ENCODE data around the gene WNT6.
"Not testable (repeated sequence)": the region's sequence is repeated elsewhere in the genome, so short reads cannot be mapped to it uniquely, and the experiment has no call there.

Gene WNT6

DNA sequence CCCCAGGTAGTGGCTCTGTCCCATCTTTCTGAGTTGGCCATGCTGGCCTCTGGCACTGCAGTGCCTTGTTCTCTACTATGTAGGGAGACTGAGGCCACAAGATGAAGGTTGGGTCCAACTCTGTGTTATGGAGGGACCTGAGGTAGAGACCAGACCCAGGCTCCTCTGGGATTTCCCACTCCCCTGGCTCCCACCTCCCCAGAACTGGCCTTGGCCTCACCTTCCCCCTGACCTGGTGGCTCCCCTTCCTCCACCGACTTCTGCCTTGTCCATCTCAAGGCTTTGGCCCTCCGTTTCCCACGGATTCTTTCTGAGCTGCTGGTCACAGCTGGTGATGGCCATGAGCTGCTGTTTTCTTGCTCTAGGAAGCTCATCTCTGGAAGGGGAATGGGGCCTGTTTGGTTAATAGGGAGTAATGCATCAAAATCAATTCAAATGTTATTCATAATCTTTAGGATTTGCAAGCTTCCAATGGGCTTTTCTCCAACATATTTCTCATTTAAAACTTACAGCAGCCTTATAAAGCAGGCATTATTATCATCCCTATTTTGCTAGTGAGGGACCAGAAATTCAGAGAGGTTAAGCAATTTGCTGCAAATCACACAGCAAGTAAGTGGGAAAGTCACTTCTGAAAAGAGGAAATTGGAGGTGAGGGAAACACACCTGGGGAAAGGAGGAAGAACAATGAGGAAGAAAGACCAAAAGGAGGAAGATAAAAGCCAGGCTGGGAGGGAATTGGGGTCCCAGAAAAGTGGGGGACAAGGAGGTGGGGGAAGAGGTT is 28.9 kb upstream of the WNT6 start:
- no peak for DNase-seq

DNA sequence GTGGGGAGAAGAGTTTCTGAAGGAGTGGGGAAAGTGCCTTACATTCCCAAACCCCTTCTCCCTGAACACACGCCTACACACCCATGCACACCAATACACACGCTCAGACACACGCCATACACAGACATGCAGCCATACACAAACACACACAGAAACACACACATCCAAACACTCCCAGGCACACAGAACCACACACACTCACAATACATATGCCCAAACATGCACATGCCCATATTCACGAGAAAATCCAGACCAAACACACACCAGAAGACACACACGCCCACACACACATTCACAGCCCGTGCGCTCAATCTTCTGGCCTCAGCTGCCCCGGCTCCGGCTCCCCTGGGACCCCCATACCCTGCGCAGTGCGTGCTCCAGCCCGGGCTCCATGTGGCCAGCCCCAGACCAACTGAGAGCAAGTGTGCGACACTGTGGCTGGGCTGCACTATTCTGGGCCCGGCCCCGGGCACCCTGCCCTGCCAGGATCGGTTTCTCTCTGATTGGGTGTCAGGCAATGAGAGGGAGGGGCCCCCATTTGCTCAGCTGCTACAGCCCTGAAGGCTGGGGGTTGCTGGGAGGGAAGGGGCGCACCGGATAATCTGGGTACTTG is 28.1 kb upstream of the WNT6 start, which contains the start of gene PRKAG3:
PRKAG3 (minus strand) TSS at position 426 of the 613 bp plus-strand sequence.
- peak; percentile 71 for DNase-seq

- no peak for DNase-seq
These were observed 27.5 kb upstream of the WNT6 start for GRCh38 chr2:218832081-218832480.

DNA sequence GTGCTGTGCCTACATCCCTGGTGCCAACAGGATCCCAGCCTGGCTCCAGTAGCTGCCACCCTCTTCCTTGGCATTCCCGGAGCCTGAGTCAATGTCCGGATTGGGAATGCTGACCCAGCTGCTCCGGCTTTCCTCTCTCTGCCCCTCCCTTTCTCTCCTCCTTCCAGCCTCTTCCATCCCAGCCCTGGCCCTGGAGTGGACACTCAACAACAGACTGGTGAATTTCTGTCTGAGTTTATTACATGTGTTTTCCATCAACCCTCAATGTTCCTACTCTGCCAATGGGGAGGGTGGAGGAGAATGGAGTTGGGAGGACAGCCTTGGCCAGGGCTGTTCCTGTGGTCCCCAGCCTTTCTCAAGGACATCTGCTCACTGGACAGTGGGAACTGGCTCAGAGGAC is 27.1 kb upstream of the WNT6 start:
- peak; percentile 58 for DNase-seq

DNA sequence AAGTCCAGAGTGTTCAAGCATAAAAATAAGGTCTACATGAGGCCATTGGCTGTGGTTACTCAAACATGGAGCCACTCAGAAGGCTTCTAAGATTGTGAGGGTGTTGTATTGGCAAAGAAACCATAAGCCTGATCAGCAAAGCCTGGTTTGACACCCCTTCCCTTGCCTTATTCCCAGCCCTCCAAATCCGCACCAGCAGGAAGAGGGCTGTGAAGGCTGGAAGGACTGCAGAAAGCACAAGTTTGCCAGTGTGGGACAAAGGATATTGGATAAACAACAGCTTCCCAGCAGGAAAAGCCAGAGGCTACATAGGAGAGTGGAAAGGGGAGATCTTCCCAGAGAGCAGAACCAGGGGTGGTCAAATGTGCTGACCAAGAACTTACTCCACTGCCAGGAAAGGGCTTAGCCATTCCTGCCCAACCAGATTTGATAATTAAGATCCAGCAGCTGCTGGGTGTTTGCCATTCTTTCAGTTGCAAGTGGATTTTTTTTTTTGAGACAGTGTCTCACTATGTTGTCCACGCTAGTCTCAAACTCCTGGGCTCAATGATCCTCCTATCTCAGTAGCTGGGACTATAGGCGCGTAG is 26.5 kb upstream of the WNT6 start:
- no peak for DNase-seq

DNA sequence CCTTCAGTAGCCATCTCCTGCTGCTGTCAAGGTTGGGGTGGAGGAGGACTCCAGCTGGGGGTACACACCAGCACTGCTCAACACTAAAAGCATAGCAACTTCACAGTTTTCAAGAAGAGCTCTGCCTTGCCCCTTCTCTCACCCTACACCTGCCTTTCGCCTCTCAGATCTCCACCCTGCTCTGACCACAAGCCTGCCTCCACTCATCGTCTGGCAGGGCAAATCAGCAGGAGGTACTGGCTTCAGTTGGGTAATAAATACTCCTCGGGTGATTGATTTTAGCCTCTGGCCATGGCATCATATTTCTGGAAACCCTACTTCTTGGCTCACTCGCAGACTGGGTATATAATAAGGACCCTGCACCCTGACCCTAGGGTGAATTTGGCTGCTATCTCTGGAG is 24.9 kb upstream of the WNT6 start:
- DNase-seq, result no peak

DNA sequence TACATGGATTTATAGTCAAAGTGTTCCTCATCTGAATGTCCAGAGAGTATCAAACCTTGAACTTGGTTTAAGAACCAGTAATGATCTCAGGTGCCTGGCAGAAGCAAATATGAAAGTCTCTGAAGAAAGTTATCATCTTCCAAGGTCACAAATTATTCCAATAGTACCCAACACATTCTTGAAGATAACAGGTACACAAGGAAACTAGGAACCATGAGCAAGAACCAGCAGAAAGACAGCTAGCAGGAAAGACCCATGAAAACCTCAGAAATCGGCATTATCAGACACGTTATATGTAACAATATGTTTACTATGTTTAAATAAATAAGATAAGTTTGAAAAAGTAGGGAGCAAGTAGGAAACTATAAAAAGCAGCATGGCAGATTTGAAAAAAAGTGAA is 22.1 kb upstream of the WNT6 start:
- DNase-seq, result no peak

DNA sequence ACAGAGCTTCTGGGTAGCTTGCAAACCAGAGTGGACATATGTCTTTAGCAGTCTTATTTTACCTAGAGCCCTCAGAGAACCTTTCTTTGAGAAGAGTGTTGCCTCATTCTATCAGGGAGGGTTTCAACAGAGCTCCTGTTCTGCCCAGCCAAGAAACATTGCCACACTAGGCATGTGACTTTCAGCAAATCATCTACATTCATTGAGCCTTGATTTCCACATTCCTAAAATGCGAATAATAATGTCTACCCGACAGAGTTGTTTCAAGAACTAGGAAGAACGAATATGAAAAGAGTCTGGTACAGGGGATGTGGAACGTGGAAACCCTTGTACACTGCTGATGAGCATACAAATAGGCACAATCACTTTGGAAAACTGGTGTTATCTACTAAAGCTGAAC is 20.2 kb upstream of the WNT6 start:
- DNase-seq, result no peak

DNA sequence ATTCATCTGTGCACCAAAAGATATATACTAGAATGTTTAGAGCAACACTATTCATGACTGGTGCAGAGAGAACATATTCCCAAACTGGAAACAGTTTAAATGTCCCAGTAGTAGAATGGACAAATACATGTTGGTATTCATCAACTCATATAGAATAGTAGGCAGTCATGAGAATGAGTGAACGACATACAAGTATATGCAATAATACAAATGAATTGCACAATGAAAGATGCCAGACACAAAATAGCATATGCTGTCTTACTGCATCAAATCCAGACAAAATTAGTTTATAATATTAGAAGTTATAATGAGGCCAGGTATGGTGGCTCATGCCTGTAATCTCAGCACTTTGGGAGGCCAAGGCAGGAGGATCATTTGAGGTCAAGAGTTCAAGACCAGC is 19.7 kb upstream of the WNT6 start:
- no peak for DNase-seq

- not testable (repeated sequence) for DNase-seq
These were observed 15.3 kb upstream of the WNT6 start for GRCh38 chr2:218844334-218844733.

- DNase-seq, result not testable (repeated sequence)
These were observed 12.6 kb upstream of the WNT6 start for GRCh38 chr2:218846963-218847362.

DNA sequence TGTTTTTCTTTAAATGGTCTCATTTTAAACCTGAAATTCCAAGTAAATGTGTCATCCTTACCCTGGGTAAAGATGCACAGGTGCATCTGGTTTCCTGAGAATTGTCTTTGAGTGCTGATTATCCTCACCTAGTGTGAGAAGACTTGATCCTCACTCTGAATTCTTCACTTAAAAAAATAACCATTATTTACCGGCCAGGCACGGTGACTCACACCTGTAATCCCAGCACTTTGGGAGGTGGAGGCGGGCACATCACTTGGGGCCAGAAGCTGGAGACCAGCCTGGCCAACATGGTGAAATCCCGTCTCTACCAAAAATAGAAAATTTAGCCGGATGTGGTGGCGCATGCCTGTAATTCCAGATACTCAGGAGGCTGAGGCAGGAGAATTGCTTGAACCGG is 9.9 kb upstream of the WNT6 start:
- no peak for DNase-seq

- DNase-seq, result no peak
These were observed 8.8 kb upstream of the WNT6 start for GRCh38 chr2:218850796-218851195.

DNA sequence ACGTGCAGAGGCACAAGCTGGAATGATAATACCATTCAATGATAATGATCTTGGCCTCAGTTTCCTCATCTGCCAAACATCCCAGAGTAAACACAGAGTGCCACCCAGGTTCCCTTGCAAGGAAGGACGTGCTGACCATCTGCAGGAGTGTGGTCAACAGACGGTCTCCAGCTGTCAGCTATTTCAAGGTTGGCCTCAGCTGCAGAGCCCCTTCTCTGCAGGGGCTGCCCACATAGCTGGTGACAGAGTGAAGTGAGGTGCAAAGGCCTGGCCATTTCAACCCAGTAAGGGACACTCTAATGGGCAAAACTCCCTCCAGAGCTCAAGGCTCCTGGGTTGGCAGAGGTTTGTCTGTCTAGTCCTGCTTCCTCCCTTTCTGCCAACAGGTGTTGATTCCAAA is 8.3 kb upstream of the WNT6 start:
- no peak for DNase-seq

- DNase-seq, result peak; percentile 66
These were observed 6.5 kb upstream of the WNT6 start for GRCh38 chr2:218852911-218853667.

- no peak for DNase-seq
These were observed 5.8 kb upstream of the WNT6 start for GRCh38 chr2:218853766-218854165.

- no peak for DNase-seq
These were observed 4.7 kb upstream of the WNT6 start for GRCh38 chr2:218854860-218855259.

DNA sequence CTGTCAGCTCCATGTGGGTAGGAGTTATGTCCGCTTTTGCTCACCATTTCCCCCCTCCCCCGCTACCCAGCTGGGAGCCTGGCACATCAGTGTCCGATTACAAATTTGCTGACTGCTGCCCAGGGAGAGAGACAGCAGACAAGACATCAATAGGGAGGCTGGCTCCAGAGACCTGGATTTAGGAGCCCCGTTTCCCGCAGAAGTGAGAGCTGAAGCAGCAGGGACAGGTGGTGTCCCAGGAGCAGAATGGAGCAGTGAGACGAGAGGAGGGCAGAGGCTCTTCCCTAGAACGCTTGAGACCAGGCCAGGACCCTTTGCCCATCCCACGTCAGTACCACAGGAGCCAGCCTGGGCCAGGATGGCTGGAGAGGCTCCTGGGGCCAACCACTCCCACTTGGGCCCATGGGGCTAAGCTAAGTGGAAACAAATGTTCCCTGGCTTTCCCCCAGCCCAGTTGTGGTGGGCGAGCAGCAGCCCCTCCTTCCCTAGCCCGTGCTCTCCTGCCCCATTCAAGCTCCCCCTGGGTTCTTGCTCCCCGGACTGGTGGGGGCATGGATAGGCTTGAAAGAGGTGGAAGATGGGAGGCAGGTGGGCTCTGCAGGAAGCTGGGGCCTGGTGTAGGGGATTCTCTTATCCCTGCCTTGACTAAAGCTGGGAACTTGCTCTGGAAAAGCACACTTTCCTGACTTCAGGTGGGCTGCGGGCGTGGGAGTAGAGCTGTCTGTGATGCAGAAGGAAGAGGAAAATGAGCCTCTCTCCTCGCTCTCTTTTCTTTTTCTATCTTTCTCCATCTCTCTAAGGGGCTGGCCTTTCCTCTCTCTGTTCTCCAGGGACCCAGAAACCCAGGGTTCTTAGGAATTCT is 4.1 kb upstream of the WNT6 start:
- DNase-seq, result no peak

DNA sequence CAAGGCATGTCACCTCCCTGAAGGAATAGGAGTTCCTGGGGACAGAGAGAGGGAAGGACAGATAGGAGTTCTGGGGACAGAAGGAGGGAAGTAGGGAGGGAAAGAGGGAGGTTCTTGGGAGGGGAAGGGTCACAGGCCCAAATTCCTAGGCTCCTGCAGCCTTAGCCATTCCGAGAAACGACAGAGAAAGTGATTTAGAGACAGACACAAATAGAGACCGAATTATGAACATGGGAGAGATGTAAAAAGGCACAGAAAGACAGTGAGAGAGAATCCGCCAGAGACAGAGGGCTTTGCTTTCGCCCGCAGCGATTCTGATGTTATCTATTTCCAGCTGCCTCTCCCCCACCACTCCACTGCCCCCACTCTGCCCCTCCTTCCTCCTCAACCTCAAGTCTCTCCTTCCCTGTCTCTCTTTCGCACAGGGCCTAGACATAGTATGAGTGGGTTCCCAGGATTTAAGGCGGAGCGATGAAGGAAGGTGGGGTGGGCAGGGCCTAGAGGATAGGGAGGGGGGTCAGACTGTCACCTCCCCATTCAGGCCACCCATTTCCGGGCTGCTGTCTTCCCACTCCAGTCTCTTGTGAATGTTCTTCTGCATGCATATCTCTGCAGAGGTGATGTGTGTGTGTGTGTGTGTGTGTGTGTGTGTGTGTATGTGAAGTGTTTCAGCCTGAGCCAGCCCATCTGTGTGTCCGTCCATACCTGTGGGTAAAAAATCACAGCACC is 3.3 kb upstream of the WNT6 start:
- no peak for DNase-seq

DNA sequence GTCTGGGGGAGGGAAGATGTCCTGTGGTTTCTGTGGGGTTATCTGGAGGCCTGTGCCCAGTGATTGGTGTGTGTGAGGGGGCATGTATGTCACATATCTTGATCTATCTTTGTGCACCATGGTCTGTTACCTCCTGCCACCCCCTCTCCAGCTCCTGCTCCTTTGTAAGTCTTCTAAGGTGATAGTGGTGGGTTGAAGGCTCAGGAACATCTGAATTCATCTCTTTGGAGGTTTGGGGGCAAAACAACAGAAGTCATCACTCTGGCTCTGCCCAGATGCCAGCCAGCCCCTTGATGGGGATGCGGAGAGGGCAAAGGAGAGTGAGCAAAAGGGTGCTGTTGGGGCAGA is 2.7 kb upstream of the WNT6 start:
- no peak for DNase-seq

GRCh38 chr2:218857371-218858137 is 2.1 kb upstream of the WNT6 start:
- DNase-seq, result no peak

Measured in femur (tissue), 1 donor.